Endodermal cell (in vitro differentiated cells): ENCODE measurements around the gene LCMT2. TPM values are rescaled to one million over a fixed set of nuclear protein-coding genes. Genes with fewer than 3 reads are reported as not detected.

Experiments
- DNase-seq: peaks from one replicate; pipeline ENCODE4 v3.0.0-alpha.2; 2017
- H3K27ac ChIP-seq: 2 replicates; pipeline ENCODE4 v1.5.1; 2013; ENCODE audit warnings: mild to moderate bottlenecking, low read depth, low read length, moderate library complexity
- H3K27me3 ChIP-seq: 2 replicates; pipeline ENCODE4 v1.6.1; 2013; ENCODE audit warnings: mild to moderate bottlenecking, low read length, moderate library complexity; ENCODE audit not compliant: insufficient read depth, control insufficient read depth, poor library complexity, severe bottlenecking
- H3K36me3 ChIP-seq: 2 replicates; pipeline ENCODE4 v1.7.0; 2013; ENCODE audit warnings: mild to moderate bottlenecking, low read length, moderate library complexity; ENCODE audit not compliant: control insufficient read depth, insufficient read depth
- H3K4me1 ChIP-seq: one replicate; pipeline ENCODE4 v1.7.0; 2013; ENCODE audit warnings: low read length; ENCODE audit not compliant: control insufficient read depth, insufficient read depth
- H3K4me3 ChIP-seq: 2 replicates; pipeline ENCODE4 v1.5.1; 2013; ENCODE audit warnings: mild to moderate bottlenecking, low read length, moderate library complexity
- H3K9ac ChIP-seq: 2 replicates; pipeline ENCODE4 v1.6.1; 2013; ENCODE audit warnings: mild to moderate bottlenecking, low read length, moderate library complexity; ENCODE audit not compliant: poor library complexity, severe bottlenecking; ENCODE audit errors: extremely low read depth
- H3K9me3 ChIP-seq: 2 replicates; pipeline ENCODE4 v1.6.1; 2013; ENCODE audit warnings: mild to moderate bottlenecking, low read length, moderate library complexity; ENCODE audit not compliant: control insufficient read depth
- H3K27ac Mint-ChIP-seq: 2 replicates; pipeline ENCODE4 v1.8.0; 2020; ENCODE audit warnings: mixed read lengths
- H3K27me3 Mint-ChIP-seq: 2 replicates; pipeline ENCODE4 v1.8.0; 2021; ENCODE audit warnings: mild to moderate bottlenecking, mixed read lengths; ENCODE audit not compliant: insufficient read depth
- H3K36me3 Mint-ChIP-seq: 2 replicates; pipeline ENCODE4 v1.8.0; 2020; ENCODE audit warnings: low read depth, mixed read lengths
- H3K4me1 Mint-ChIP-seq: 2 replicates; pipeline ENCODE4 v1.8.0; 2020; ENCODE audit warnings: mixed read lengths
- H3K4me3 Mint-ChIP-seq: 2 replicates; pipeline ENCODE4 v1.8.0; 2020; ENCODE audit warnings: mild to moderate bottlenecking, moderate library complexity, mixed read lengths
- H3K9me3 Mint-ChIP-seq: 2 replicates; pipeline ENCODE4 v1.8.0; 2020; ENCODE audit warnings: mild to moderate bottlenecking, mixed read lengths
- WGBS, 2 experiments: methylation state at CpG; one replicate each; pipeline versions ENCODE4 v1.1.5 to v1.1.7; 2013; ENCODE audit warnings: missing lambda C conversion rate in 2 of 2, mixed read lengths in 1 of 2; ENCODE audit not compliant: insufficient coverage in 1 of 2, insufficient read length in 1 of 2; 5-methylcytosine and 5-hydroxymethylcytosine counted together
- total RNA-seq, 2 donors: library from RNA; stranded (reverse); fragmentation: NEBNext Ultra II Directional in 1 of 2; extraction: Animal tissue kit (Norgen Biotek cat#: 25700) in 1 of 2; gene quantifications; 2 replicates in 1 of 2; 3 replicates in 1 of 2; pipeline ENCODE4 v1.2.1, GENCODE V29; 2021
- TF ChIP-seq, protein P1 (sequence below): fragments of 200-600 bp; sonication (generic); conservative IDR thresholded peaks from 2 replicates; pipeline ENCODE4 v1.5.0; 2021; ENCODE audit warnings: antibody characterized with exemption, mild to moderate bottlenecking

Gene LCMT2
- total RNA-seq, 2 donors from 2014 or later = 12.6 to 13.2 TPM

DNA sequence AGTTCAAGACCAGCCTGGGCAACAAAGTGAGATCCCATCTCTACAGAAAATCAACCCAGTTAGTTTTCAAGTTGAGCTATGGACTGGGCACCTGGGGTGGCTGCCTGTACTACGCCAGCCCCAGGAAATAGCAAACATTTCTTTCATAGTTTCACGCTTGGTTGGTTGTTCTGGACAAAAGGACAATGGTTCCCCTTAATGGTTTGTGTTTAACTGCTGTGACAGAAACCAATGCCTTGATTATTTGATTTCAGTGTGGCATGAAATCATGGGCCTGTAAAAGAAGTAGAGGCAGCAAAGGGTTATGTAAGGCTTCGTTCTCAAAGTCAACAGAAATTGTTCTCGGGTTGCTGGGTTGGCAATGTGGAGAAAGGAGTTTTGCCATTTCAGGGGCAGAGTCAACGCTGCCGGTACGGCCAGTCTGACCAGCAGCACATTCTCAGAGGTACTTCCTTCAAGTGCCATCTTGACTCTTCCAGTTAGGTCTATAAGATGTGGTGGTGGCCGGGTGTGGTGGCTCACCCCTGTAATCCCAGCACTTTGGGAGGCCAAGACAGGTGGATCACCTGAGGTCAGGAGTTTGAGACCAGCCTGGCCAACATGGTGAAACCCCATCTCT, 12.7 kb downstream of the LCMT2 start:
- Histone ChIP-seq H3K27me3 (peaks cover 12% of the 10 kb centered on the region), H3K27ac (no peak overlapping the region), H3K4me3 (no peak overlapping the region), H3K9me3 (no peaks in the 10 kb centered on the region), H3K9ac (no peak overlapping the region), H3K36me3 (no peaks in the 10 kb centered on the region), H3K4me1 (no peaks in the 10 kb centered on the region)
- no peaks in the 10 kb centered on the region for H3K9me3 Mint-ChIP-seq
- no peaks in the 10 kb centered on the region for H3K36me3 Mint-ChIP-seq
- WGBS, 2 experiments = 89 to 97% methylated on average over 4 to 8 of the region's 8 CpGs
- no peak overlapping the region for H3K4me3 Mint-ChIP-seq
- H3K27ac Mint-ChIP-seq = no peak overlapping the region
- H3K4me1 Mint-ChIP-seq = no peaks in the 10 kb centered on the region
- TF ChIP-seq, protein P1, sequence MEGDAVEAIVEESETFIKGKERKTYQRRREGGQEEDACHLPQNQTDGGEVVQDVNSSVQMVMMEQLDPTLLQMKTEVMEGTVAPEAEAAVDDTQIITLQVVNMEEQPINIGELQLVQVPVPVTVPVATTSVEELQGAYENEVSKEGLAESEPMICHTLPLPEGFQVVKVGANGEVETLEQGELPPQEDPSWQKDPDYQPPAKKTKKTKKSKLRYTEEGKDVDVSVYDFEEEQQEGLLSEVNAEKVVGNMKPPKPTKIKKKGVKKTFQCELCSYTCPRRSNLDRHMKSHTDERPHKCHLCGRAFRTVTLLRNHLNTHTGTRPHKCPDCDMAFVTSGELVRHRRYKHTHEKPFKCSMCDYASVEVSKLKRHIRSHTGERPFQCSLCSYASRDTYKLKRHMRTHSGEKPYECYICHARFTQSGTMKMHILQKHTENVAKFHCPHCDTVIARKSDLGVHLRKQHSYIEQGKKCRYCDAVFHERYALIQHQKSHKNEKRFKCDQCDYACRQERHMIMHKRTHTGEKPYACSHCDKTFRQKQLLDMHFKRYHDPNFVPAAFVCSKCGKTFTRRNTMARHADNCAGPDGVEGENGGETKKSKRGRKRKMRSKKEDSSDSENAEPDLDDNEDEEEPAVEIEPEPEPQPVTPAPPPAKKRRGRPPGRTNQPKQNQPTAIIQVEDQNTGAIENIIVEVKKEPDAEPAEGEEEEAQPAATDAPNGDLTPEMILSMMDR = no peak
- no peak for DNase-seq
- H3K27me3 Mint-ChIP-seq = peaks cover 13% of the 10 kb centered on the region

GRCh38 chr15:43316971-43317346, 13.4 kb downstream of the LCMT2 start:
- Histone ChIP-seq H3K9ac (no peak overlapping the region), H3K27ac (no peak overlapping the region), H3K4me3 (no peak overlapping the region), H3K36me3 (no peaks in the 10 kb centered on the region), H3K4me1 (no peaks in the 10 kb centered on the region), H3K9me3 (no peaks in the 10 kb centered on the region), H3K27me3 (peaks cover 5% of the 10 kb centered on the region)
- Mint-ChIP-seq H3K36me3 (no peaks in the 10 kb centered on the region), H3K27me3 (peaks cover 13% of the 10 kb centered on the region), H3K9me3 (no peaks in the 10 kb centered on the region), H3K27ac (no peak overlapping the region), H3K4me1 (no peaks in the 10 kb centered on the region), H3K4me3 (no peak overlapping the region)
- TF ChIP-seq, protein P1 = no peak
- 78% methylated on average over 1 of the region's 1 CpG; no CpG with 5 or more reads in 1 of the 2 experiments for WGBS, 2 experiments
- no peak for DNase-seq

- H3K36me3 Mint-ChIP-seq = no peaks in the 10 kb centered on the region
Measured at GRCh38 chr15:43316016-43316970, 14.1 kb downstream of the LCMT2 start.

More at GRCh38 chr15:43316016-43316970, 14.1 kb downstream of the LCMT2 start:
- no peaks in the 10 kb centered on the region for H3K9me3 ChIP-seq
- no peaks in the 10 kb centered on the region for H3K36me3 ChIP-seq
- no peaks in the 10 kb centered on the region for H3K4me1 Mint-ChIP-seq
- no peak overlapping the region for H3K27ac Mint-ChIP-seq
- peaks cover 4% of the 10 kb centered on the region for H3K27me3 ChIP-seq
- DNase-seq = no peak
- H3K27me3 Mint-ChIP-seq = peaks cover 15% of the 10 kb centered on the region
- 88 to 98% methylated on average over 4 to 6 of the region's 6 CpGs for WGBS, 2 experiments
- no peak overlapping the region for H3K9ac ChIP-seq
- H3K4me1 ChIP-seq = no peaks in the 10 kb centered on the region
- no peak overlapping the region for H3K4me3 ChIP-seq
- TF ChIP-seq, protein P1 = no peak
- H3K27ac ChIP-seq = no peak overlapping the region
- H3K4me3 Mint-ChIP-seq = no peak overlapping the region
- no peaks in the 10 kb centered on the region for H3K9me3 Mint-ChIP-seq
